ENCODE data around the gene CNTNAP2. TPM values are rescaled to one million over a fixed set of nuclear protein-coding genes. Genes with fewer than 3 reads are reported as not detected.

Gene CNTNAP2
- total and polyA plus RNA-seq, 2 of the 8 experiments (the other 6 are each of a cell fraction or from before 2014, with no cell fraction given) = 27.9 to 71.0 TPM

- TF ChIP-seq SP2 (IDR thresholded peaks at IDR 0.05; ENCODE audit: low read length) (no peak), MAFK (IDR thresholded peaks at IDR 0.05; ENCODE audit: low read depth, low read length) (no peak), BACH1 (IDR thresholded peaks at IDR 0.05; ENCODE audit: low read length) (no peak), POLR2A (IDR thresholded peaks at IDR 0.05; ENCODE audit: control extremely low read depth in 1 of 2, low read depth in 2 of 2, low read length in 2 of 2) (no peak)
Observed at GRCh38 chr7:146455091-146455655, 338.6 kb downstream of the CNTNAP2 start (continued).
